HG02798 (cell line): ENCODE results near the gene SLC29A2.
A peak's percentile ranks its signal among the peaks of the same experiment; 100 is the strongest.
"Not testable (repeated sequence)": the region's sequence is repeated elsewhere in the genome, so short reads cannot be mapped to it uniquely, and the experiment has no call there.

ENCODE experiments used
- ATAC-seq: cut with Tn5 transposase; IDR thresholded peaks from one replicate; pipeline ENCODE4 v1.9.1; 2021; ENCODE audit warnings: mild to moderate bottlenecking; ENCODE audit not compliant: unreplicated experiment, poor library complexity

Gene SLC29A2

DNA sequence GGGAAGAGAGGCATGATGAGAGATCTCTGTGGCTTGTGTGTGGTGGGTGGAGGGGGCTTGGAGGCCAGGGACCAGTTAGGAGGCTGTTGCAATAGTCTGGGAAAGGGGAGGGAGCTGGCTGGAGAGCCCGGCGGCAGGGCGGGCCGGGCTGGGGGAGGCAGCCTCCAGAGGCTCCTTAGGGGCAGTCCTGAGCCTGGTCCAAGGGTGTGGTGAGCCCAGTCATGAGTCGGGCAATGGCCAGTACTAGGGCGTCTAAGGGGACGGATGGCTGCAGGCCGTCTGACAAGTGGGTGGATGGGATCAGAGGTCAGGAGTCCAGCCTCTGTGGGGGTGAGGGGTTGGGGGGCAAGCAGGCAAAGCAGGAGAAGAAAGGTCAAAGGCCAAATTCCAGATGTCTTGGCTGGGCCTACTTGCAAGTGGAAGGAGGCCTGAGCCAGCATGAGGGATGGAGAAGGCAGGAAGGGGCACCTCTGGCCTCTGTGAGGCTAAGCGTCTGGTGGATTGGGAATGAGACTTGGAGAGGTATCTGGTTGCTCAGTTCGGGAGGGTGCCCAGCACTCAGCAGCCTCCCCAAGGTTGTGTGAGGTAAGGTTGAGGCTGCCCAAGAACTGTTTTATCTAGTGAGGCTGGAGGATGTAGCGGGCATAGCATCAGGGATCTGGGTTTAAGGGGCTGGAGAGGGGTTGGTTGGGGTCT lies 48.7 kb downstream of the SLC29A2 start:
- no peak for ATAC-seq

DNA sequence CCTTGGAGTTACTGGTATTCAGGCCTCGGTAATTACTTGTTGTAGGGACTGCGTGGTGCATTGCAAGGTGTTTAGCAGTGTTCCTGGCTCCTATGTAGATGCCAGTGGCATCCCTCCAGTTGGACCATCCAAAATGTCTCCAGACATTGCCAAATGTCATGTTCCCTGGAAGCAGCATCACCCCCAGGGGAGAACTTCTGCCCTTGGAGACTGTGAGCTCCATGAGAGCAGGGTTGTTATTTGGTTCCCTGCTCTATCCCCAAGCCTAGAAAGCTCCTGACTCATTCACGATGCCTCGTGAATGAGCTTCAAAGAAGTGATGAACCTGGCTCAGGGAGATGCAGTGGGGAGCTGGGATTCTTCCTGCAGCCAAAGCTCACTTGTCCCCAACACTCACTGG lies 50.0 kb downstream of the SLC29A2 start:
- no peak for ATAC-seq

DNA sequence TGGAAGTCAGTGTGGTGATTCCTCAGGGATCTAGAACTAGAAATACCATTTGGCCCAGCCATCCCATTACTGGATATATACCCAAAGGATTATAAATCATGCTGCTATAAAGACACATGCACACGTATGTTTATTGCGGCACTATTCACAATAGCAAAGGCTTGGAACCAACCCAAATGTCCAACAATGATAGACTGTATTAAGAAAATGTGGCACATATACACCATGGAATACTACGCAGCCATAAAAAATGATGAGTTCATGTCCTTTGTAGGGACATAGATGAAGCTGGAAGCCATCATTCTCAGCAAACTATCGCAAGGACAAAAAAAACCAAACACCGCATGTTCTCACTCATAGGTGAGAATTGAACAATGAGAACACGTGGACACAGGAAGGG lies 50.8 kb downstream of the SLC29A2 start:
- not testable (repeated sequence) for ATAC-seq

DNA sequence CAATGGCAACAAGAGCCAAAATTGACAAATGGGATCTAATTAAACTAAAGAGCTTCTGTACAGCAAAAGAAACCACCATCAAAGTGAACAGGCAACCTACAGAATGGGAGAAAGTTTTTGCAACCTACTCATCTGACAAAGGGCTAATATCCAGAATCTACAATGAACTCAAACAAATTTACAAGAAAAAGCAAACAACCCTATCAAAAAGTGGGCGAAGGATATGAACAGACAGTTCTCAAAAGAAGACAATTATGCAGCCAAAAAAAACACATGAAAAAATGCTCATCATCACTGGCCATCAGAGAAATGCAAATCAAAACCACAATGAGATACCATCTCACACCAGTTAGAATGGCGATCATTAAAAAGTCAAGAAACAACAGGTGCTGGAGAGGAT lies 51.3 kb downstream of the SLC29A2 start:
- not testable (repeated sequence) for ATAC-seq

DNA sequence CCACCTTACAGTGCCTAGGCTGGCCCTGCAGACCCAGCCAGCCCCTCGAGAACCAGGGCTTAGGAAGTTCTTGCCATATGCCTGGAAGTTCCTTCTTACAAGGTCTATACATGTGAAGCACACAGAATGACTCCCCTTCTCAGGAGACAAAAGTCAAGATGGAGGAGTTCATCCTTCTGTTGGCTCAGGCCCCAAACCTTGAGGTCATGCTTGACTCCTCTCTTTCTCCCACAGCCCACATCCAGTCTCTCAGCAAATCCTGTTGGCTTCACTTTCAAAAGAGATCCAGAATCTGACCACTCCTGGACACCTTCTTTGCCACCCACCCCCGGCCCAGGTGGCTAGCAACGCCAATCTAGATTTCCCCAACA lies 53.0 kb downstream of the SLC29A2 start:
- no peak for ATAC-seq

DNA sequence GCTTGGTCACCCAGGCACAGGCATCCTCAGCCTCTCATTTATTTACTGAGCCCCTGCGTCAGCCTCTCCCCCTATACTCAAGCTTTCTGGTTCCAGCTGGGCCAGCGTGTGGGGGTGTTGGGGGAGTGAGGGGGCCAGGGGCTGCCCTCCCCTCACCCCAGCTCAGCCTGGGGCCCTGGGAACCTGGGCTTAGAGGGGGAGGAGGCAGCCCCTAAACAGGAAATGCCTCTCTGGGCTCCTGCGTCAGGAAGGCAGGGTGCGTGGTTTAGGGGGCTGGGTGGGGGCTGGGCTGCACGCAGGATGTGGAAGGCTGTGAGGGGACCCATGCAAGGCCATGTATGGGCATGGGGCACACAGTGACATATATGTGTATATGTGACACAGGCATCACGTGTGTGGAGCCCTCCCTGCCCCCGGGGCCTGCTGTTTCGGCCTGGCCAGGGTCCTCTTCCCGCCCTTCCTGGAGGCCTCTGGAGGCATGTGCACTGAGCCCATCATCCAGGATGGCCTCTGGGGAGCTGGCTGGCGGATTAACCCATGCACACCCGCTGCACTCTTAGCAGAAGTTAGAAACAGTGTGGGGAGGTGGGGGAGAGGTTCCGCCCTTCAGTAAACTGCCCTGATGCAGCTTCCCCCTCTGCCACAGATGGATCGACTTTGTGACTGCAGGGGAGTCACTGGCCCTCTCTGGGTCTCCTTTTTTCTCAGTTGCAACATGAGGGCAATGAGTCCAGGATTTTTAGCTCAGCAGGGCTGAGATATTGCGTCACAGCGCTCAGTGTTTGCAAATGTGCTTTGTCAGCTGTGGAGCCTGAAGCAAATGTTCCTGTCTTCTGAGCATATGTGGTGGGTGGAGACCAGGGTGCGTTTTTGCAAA lies 53.6 kb downstream of the SLC29A2 start:
- ATAC-seq, result no peak

DNA sequence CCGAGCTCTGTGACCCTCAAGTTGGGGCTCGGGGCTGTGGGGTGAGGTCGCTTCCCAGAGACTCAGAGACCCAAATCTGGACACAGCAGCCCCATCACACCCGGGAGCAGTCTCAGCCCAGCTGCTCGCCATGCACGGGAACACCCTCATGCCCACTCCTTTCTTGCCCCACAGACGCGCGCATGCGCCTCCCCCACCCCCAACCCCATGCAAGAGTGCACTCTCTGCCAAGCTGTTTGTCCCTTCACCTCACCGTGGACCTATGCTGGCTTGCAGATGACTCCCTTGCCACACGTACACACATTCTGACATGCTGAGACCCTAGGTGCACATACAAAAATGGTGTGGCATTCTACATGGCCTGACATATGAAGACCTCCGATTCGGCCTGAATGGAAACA lies 54.2 kb downstream of the SLC29A2 start:
- no peak for ATAC-seq

DNA sequence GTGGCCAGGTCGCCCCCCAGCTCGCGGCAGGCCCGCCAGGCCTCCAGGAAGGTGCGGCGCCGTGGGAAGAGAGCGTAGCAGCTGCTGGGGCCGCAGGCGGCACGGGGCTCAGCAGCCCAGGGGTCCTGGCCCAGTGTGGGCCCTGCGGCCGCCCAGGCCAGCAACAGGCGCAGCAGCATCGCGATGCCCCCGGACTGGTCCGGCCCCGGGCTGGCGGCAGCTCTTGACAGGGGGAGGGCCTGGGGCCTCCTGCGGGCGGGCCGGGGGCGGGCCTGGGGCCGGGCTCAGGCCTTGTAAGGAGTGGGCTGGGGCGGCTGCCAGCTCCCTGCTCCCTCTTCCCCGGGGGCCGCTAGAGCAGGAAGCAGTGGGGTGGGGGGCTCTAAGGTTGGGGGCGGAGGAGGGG lies 54.7 kb downstream of the SLC29A2 start, which contains the start of gene CD248:
Gene CD248 (minus strand): TSS at position 196 of the 403 bp plus-strand sequence. CDS start 17 bp downstream, at position 179.
- ATAC-seq, result no peak

DNA sequence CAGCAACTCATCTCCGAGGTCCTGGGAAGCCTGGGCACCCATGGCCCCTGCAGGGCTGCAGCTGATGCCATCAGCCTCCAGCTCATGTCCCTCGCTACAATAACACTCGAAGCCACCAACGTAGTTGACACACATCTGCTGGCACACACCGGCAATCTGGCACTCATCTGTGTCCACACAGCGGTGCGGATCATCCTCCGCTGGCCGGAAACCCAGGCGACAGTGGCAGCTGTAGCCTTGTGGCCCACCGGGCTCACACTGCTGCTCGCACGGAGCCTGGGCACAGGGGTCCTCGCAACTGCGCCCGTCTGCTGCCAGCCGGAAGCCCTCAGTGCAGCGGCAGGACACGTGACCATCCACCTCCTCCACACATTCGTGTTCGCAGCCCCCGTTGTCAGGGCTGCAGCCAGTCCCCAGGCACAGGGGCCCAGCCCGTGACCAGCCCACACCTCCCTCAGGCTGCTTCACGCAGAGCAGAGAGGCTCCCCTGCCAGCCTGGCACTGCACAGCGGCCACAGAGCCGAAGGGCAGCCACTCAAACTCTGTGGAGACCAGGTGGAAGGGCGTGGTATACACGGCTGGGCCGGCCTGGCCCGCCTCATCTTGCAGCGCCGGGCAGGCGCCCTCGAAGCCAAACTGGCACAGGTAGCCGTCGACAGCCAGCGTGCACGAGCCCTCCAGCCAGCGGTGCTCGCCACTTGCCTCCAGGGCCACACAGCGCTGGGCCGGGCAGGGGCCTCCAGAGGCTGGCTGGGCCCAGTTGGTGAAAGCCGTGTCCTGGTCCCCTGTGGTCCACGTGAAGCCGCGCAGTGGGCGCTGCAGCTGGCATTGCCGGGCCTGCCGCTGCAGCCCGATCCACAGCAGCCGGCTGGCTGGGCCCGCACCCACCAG lies 55.4 kb downstream of the SLC29A2 start:
- ATAC-seq, result no peak

DNA sequence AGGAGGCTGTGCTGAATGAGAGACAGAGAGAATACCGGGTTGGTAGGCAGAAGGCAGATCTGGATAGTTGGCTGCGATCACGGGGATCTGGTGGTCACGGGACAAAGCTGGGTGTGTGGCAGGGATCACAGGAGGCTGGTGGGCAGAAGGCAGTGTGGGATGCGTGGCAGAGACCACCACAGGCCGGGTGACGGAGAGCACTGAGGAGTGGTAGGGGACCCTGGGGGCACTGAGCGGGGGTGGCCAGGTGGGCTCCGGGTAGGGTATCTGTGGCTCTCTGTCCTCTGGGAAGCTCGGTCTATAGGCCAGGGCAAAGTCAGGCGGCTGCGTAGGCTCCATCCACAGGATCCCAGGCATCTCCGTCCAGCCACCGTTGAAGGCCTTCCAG lies 56.1 kb downstream of the SLC29A2 start:
- no peak for ATAC-seq

DNA sequence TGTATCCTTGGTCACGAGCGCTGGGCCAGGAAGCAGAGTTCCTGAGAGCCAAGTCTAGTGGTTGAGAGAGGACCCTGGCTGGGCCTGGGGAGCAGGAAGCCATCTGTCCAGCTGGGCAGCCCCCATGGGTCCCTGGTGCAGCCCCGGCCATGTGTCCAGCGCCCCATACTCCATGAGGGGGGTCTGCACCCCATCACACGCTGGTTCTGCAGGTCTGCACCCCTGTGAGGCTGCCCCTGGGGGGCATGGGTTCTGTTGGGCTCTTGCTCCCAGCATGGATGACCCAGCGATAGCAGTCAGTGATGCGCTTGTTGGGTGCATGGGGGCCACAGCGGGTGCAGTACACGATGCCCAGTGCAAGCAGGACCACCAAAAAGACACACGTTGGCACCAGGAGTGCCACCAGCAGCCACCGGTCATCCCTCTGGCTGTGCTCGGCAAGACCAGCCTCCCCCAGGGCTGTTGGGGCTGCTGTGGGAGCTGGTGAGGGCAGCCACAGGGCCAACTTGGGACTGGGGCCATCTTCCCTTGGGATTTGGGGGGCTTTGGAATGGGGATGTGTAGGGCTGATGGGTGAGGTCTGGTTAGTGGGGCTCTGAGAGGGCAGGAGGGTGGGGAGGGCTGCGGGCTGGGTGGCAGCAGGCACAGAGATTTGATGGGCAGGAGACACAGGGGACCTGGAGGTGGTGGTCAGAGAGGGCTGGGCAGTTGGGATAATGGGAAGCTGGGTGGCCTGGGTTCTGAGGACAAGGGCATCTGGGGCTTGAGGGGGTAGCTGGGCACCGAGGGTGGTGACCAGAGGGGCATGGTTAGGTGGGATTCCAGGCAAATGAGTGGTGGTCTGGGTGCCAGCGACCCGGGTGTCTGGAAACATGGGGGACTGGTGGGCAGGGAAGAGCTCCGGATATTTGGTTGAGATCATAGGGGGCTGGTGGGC lies 56.7 kb downstream of the SLC29A2 start:
- no peak for ATAC-seq

DNA sequence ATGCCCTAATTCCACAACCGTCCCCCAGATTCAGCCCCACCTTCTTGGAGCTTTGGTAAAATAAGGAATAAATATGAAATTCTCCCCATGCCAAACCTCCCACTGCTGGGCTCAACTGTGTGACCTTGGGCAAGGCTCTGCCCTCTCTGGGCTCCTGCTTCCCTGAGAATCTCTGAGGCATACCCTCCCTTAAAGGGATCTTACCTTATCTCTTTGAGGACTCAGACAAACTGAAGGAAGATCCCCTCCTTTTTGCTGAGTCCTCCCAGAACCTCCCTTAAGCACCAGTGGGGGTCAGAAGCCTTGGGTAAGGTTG lies 57.4 kb downstream of the SLC29A2 start:
- ATAC-seq, result no peak

DNA sequence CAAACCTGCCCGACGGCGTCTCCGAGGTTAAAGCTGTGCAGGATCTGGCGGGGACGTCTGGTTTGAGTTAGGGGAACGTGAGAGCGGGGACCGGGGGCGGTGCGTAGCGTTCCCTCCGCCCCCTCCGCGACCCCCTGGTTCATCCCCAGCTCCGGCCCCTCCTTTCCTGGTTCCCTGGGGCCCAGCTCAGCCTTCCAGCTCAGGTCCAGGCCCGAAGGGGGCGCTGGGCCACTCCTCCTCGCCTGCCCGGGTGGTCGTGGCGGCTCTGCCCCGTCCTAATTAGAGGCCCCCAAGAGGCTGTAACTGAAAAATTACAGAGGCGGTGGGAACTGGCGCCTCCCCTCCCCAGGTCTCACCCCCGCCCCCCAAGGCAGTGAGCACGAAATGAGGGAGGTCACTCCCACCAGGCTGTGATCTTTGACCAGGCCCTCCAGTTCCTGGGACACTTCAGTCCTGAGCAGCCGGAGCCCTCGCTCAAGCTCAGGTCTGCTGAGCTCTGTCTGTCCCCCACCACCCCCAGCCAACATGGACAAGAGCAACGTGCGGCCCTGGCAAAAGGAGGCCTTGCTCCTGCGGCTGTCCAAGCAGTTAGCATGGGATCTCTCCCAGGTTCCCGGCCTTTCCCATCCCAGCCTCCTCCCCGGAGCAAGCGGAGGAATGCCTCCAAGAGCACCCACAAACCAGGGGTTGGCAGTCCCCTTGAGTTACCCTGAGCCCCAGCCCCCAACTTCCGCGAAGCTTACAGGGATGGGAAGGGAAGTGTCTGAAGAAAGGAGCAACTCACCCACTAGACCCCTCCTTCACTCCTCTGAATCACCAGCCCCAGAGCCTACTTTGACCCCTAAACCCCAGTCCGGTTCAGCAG lies 58.0 kb downstream of the SLC29A2 start:
- no peak for ATAC-seq

DNA sequence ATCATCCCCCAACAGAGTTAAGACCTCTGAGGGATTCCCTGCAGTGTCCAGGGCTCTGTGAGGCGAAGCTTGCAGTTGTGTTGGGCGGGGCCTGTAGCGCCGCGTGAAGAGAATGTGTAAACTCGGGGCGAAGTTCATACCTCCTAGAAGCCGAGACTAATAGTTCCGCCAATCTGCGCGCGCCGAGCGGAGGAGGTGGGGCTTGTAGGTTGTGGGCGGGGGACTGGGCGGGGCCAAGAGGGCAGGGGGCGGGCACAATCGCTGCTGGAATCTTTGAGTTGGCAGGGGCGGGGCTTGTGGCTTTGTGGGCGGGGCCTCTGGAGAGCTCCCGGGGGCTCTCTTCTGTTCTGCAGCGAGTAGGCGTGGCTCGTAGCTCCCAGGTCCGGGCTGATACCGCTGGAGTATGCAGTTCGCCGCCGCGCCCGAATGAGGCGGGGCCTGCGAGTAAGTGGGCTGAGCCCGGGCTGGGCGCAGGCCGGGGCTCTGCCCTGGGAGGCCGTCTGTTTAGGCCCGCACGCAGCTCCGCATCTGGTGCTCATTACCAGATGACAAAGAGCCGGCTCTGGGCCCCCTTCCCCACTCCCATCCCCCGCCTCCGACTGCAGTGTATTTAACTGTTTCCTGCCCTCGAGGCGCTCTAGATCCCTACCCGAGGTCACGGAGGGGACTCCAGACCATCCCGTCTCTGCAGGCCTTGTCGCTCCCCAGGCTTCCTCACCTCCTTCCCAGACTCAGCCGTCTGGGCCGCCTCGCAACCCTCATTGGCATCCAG lies 58.8 kb downstream of the SLC29A2 start:
- peak; percentile 54 for ATAC-seq
